ENCODE measurements around the gene PACSIN3. TPM values are rescaled to one million over a fixed set of nuclear protein-coding genes. Genes with fewer than 3 reads are reported as not detected.
A peak's percentile ranks its signal among the peaks of the same experiment; 100 is the strongest.

PACSIN3 gene
- total and polyA plus RNA-seq, 2 of the 13 experiments (the other 11 are each of a cell fraction or from before 2014, with no cell fraction given), result 47.9 to 93.3 TPM

DNA sequence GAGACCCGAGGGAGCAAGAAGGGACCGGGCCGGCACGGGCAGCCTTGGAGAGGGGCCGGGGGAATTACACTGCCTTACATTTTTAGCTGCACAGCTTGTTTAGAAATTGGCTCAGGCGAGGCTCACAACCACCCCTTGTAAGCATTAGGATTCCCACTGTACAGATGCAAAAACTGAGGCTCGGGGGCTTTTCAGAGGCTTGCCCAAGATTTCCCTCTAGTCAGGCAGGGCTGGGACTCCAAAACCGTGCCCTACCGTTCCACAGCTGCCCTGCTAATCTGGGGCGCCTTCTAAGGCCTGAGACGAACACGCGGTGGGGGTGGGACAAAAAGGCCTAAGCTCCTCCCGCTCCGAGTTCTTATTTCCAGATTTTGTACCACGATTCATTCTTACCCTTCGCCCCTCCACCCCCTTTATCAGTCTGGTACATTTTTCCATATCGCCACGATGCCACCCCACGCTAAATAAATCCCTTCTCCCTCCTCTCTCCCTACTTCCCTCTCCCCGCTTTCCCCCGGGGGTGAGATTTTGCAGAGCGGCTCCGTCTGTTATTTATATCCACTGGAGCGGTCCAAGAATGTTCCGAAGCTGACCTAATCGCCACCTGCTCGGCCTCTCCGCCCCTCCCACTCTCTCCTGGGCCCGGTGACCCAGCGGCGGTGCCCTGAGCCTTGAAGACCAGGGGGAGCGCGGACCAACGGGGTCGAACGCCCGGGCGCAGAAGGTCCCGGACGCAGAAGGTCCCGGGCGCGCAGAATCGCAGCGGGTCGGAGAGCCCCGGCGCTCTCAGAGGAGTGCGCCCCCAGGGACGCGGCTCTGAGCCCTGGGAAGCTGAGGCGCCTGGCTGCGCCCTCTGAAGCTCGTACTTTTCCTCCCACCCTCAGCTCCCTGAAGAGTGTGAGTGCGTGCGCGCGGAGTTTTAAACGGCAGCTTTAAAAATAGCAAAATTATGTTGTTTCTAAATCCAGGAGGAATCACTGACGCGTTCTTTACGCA, 764 bp upstream of the PACSIN3 start (continued):
- TF ChIP-seq MTA3 (CRISPR knock-in tag; IDR thresholded peaks at IDR 0.05) (no peak), NCOR1 (IDR thresholded peaks at IDR 0.05; ENCODE audit: borderline replicate concordance, low read length) (no peak), TBX2 (CRISPR knock-in tag; IDR thresholded peaks at IDR 0.05; ENCODE audit: borderline replicate concordance) (peak; percentile 39; the same call in 1 of the 2 replicates), ZNF234 (CRISPR knock-in tag; conservative IDR thresholded peaks at IDR 0.05) (no peak), ZNF441 (CRISPR knock-in tag; IDR thresholded peaks at IDR 0.05; ENCODE audit: borderline replicate concordance) (no peak), ATF7 (IDR thresholded peaks at IDR 0.05) (no peak), ATF7 (CRISPR knock-in tag; IDR thresholded peaks at IDR 0.05) (no peak), ELF1 (CRISPR knock-in tag; IDR thresholded peaks at IDR 0.05) (no peak), POLR2AphosphoS2 (IDR thresholded peaks at IDR 0.05; ENCODE audit: low read depth, low read length) (no peak), BRCA1 (CRISPR knock-in tag; IDR thresholded peaks at IDR 0.05) (no peak), ZNF563 (CRISPR knock-in tag; IDR thresholded peaks at IDR 0.05) (no peak), ZNF253 (CRISPR knock-in tag; IDR thresholded peaks at IDR 0.05; ENCODE audit: borderline replicate concordance) (no peak), ZNF383 (CRISPR knock-in tag; IDR thresholded peaks at IDR 0.05; ENCODE audit: borderline replicate concordance) (no peak), PRMT3 (CRISPR knock-in tag; IDR thresholded peaks at IDR 0.05; ENCODE audit: borderline replicate concordance, low read depth) (0 out of 2 replicates have a peak, but pooled peaks have one; percentile 28), SAP130 (CRISPR knock-in tag; IDR thresholded peaks at IDR 0.05; ENCODE audit: low read depth) (peak; percentile 43), ZNF124 (CRISPR knock-in tag; IDR thresholded peaks at IDR 0.05) (no peak), ZSCAN21 (CRISPR knock-in tag; IDR thresholded peaks at IDR 0.05; ENCODE audit: borderline replicate concordance) (0 out of 2 replicates have a peak, but pooled peaks have one; percentile 19), BRF2 (CRISPR knock-in tag; IDR thresholded peaks at IDR 0.05) (no peak; the same call in 1 of the 2 replicates), ZNF747 (CRISPR knock-in tag; IDR thresholded peaks at IDR 0.05; ENCODE audit: borderline replicate concordance) (0 out of 2 replicates have a peak, but pooled peaks have one; percentile 45), RAD51 (IDR thresholded peaks at IDR 0.05; ENCODE audit: borderline replicate concordance) (no peak), CAMTA2 (CRISPR knock-in tag; IDR thresholded peaks at IDR 0.05; ENCODE audit: borderline replicate concordance) (no peak), EP300 (IDR thresholded peaks at IDR 0.05; ENCODE audit: low read depth in 2 of 2, low read length in 2 of 2) (no peak), EP300 (CRISPR knock-in tag; IDR thresholded peaks at IDR 0.05; ENCODE audit: borderline replicate concordance) (no peak), KDM5A (IDR thresholded peaks at IDR 0.05; ENCODE audit: borderline replicate concordance, low read length) (peak; percentile 27; the same call in 1 of the 2 replicates), TEAD2 (CRISPR knock-in tag; IDR thresholded peaks at IDR 0.05) (no peak), ZFP62 (CRISPR knock-in tag; IDR thresholded peaks at IDR 0.05) (no peak)
- TF ChIP-seq, protein P1, sequence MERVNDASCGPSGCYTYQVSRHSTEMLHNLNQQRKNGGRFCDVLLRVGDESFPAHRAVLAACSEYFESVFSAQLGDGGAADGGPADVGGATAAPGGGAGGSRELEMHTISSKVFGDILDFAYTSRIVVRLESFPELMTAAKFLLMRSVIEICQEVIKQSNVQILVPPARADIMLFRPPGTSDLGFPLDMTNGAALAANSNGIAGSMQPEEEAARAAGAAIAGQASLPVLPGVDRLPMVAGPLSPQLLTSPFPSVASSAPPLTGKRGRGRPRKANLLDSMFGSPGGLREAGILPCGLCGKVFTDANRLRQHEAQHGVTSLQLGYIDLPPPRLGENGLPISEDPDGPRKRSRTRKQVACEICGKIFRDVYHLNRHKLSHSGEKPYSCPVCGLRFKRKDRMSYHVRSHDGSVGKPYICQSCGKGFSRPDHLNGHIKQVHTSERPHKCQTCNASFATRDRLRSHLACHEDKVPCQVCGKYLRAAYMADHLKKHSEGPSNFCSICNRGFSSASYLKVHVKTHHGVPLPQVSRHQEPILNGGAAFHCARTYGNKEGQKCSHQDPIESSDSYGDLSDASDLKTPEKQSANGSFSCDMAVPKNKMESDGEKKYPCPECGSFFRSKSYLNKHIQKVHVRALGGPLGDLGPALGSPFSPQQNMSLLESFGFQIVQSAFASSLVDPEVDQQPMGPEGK (CRISPR knock-in tag; IDR thresholded peaks at IDR 0.05), result peak; percentile 27
